T-cell (primary cell): ENCODE measurements around the gene PRDM8. TPM values are rescaled to one million over a fixed set of nuclear protein-coding genes. Genes with fewer than 3 reads are reported as not detected.

Experiments used
- ATAC-seq, 4 experiments: fragments of 200-7000 bp in 3 of 4; fragments of 150-1000 bp in 1 of 4; cut with Tn5 transposase; replicated peaks in 1 of 4; 1 replicate in 3 of 4; 2 replicates in 1 of 4; pipeline ENCODE4 v1.10.0; 2021; ENCODE audit warnings: moderate library complexity in 3 of 4, mild to moderate bottlenecking in 2 of 4, moderate number of reproducible peaks in 1 of 4
- CTCF ChIA-PET, 2 donors: fragments of 300-600 bp; sonication (Branson Sonifier 250); formaldehyde crosslinking; loops; one replicate each; lab custom pipeline; 2022; ENCODE audit warnings: antibody characterized with exemption in 2 of 2; lab: Charles Lee
- POLR2A ChIA-PET, 2 donors: fragments of 300-600 bp; sonication (Branson Sonifier 250); formaldehyde crosslinking; loops; one replicate each; lab custom pipeline; 2022; ENCODE audit warnings: antibody characterized with exemption in 2 of 2; lab: Charles Lee
- DNase-seq, 35 experiments: peaks; one replicate each; pipeline versions ENCODE4 v3.0.0 to v3.0.0-alpha.2; 2013 to 2023
- H3K27ac ChIP-seq: one replicate; pipeline ENCODE4 v1.5.1; 2013; ENCODE audit warnings: low read length
- H3K27me3 ChIP-seq, 2 experiments: replicated peaks in 1 of 2; 1 replicate in 1 of 2; 2 replicates in 1 of 2; pipeline versions ENCODE4 v1.6.1 to v1.7.0; 2013; ENCODE audit warnings: low read length in 1 of 2, mixed read lengths in 1 of 2; ENCODE audit not compliant: control insufficient read depth in 2 of 2, insufficient read depth in 2 of 2; ENCODE audit errors: extremely low read depth in 1 of 2
- H3K36me3 ChIP-seq, 2 donors: 1 replicate in 1 of 2; 2 replicates in 1 of 2; pipeline versions ENCODE4 v1.6.1 to v1.7.0; 2013; ENCODE audit warnings: low read length in 1 of 2; ENCODE audit not compliant: control insufficient read depth in 2 of 2, insufficient read depth in 1 of 2; ENCODE audit errors: extremely low read depth in 1 of 2
- H3K4me1 ChIP-seq, 2 experiments: 1 replicate in 1 of 2; 2 replicates in 1 of 2; pipeline versions ENCODE4 v1.6.1 to v1.7.0; 2013; ENCODE audit warnings: low read length in 2 of 2, mixed read lengths in 1 of 2; ENCODE audit not compliant: insufficient read depth in 2 of 2, control insufficient read depth in 1 of 2; ENCODE audit errors: extremely low read depth in 1 of 2
- H3K4me3 ChIP-seq, 2 donors: 1 replicate in 1 of 2; 2 replicates in 1 of 2; pipeline versions ENCODE4 v1.5.1 to v1.7.0; 2013; ENCODE audit warnings: mild to moderate bottlenecking in 2 of 2, low read length in 1 of 2, moderate library complexity in 1 of 2; ENCODE audit not compliant: control insufficient read depth in 1 of 2; ENCODE audit errors: extremely low read depth in 1 of 2
- H3K9me3 ChIP-seq: 2 replicates; pipeline ENCODE4 v1.7.0; 2013
- H3K27ac Mint-ChIP-seq, 2 donors: one replicate each; pipeline ENCODE4 v1.8.0; 2020 to 2021; ENCODE audit warnings: mild to moderate bottlenecking in 2 of 2, mixed read lengths in 2 of 2
- H3K27me3 Mint-ChIP-seq, 2 donors: one replicate each; pipeline ENCODE4 v1.8.0; 2021 to 2022; ENCODE audit warnings: mixed read lengths in 2 of 2
- H3K36me3 Mint-ChIP-seq: one replicate; pipeline ENCODE4 v1.8.0; 2021; ENCODE audit warnings: mixed read lengths
- H3K4me1 Mint-ChIP-seq, 3 donors: one replicate each; pipeline ENCODE4 v1.8.0; 2020 to 2022; ENCODE audit warnings: mixed read lengths in 3 of 3, mild to moderate bottlenecking in 1 of 3
- H3K4me3 Mint-ChIP-seq, 3 donors: one replicate each; pipeline ENCODE4 v1.8.0; 2020 to 2022; ENCODE audit warnings: mild to moderate bottlenecking in 3 of 3, mixed read lengths in 3 of 3, moderate library complexity in 3 of 3
- H3K9me3 Mint-ChIP-seq, 3 donors: one replicate each; pipeline ENCODE4 v1.8.0; 2020 to 2022; ENCODE audit warnings: mixed read lengths in 3 of 3
- WGBS: methylation state at CpG from one replicate; pipeline ENCODE4 v1.1.5; 2013; ENCODE audit warnings: missing lambda C conversion rate; ENCODE audit not compliant: insufficient coverage; 5-methylcytosine and 5-hydroxymethylcytosine counted together
- total RNA-seq, 35 experiments: library from RNA in 6 of 35; stranded (reverse) in 6 of 35; fragments of 120-200 nt in 1 of 35; gene quantifications; one replicate each; pipeline versions ENCODE4 v1.2.1 to v1.2.4 and lab custom pipeline; 2013 to 2026

PRDM8 gene
- total RNA-seq, 5 donors from 2014 or later (not counting 1 experiment from before 2014, with no cell fraction given) = 10.5 to 18.7 (median 14.1) TPM

DNA sequence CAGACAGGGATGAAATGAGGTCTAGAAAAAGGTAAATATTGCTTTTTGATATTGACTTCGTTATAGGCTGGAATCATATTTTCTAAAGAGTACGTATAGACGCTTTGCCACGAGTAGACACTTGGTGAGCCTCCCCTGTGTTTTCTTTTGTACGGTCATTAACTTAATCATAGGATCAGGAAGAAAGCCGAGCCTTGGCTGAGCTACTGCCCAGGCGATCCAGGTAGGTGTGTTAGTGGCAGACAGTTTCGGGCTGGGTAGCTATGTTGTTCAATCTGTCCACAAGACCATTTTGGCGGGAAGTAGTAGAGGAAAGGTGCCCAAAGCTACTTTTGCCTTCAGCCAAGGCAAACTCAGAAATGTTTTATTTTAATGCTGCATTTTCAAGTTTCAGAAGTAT lies 8.8 kb downstream of the PRDM8 start:
- Histone ChIP-seq H3K27ac (no peak overlapping the region), H3K4me1 (peaks cover 0 to 16% of the 10 kb centered on the region in 2 experiments), H3K4me3 (no peak overlapping the region), H3K36me3 (no peaks in the 10 kb centered on the region), H3K27me3 (peaks cover 0 to 3% of the 10 kb centered on the region in 2 experiments), H3K9me3 (no peaks in the 10 kb centered on the region)
- Mint-ChIP-seq H3K4me3 (no peak overlapping the region), H3K27me3 (peaks cover under 1 to 5% of the 10 kb centered on the region in 2 donors), H3K9me3 (no peaks in the 10 kb centered on the region), H3K4me1 (peaks cover 11 to 14% (median 13%) of the 10 kb centered on the region in 3 donors), H3K36me3 (no peaks in the 10 kb centered on the region), H3K27ac (no peak overlapping the region)
- ChIA-PET POLR2A (no interaction called here), CTCF (interaction anchor here in 1 of 2 donors (0.8 to 1.6 kb wide), 2 partner anchors 10 to 289 kb away, joined by 4 read pairs; no protein-coding TSS in a partner anchor)
- WGBS = 95% methylated on average over 6 of the region's 9 CpGs
- DNase-seq (no peak), ATAC-seq (no peak)

DNA sequence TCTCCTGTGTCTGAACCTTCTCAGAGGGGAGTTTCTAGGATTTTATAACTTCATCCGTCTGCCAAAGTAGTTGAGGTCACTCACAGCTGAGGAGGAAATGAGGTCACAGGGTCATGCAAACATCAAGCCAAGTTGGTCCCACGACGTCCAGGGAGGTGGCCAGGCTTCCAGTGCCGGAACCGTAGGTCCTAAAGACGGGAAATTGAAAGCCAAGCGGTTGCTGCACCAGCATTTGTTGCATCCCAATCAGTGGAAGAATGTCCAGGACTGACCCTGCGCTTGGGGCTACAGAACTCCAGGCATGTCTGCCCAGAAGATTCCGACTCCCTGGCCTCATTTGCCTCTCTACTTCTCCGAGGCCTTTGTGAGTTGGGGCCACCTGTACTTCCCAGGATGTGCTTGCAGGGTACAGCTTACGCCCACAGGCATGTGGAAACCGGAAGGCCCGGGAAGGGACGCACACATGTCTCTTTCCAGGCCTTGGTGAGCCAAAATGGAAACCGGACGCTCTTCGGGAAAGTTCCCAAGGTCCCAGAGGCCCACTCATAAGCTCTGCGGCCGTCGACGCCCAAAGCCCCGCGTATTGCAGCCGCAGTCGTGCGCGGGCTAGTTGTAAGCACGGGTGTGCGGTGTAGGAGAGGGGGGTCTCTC lies 9.3 kb downstream of the PRDM8 start:
- Histone ChIP-seq H3K4me3 (no peak overlapping the region), H3K4me1 (peaks cover 0 to 11% of the 10 kb centered on the region in 2 experiments), H3K9me3 (no peaks in the 10 kb centered on the region), H3K27ac (no peak overlapping the region), H3K36me3 (no peaks in the 10 kb centered on the region), H3K27me3 (peaks cover 0 to 3% of the 10 kb centered on the region in 2 experiments)
- H3K27ac Mint-ChIP-seq = no peak overlapping the region
- DNase-seq = no peak
- no peaks in the 10 kb centered on the region for H3K36me3 Mint-ChIP-seq
- POLR2A ChIA-PET = no interaction called here
- peaks cover 4 to 10% of the 10 kb centered on the region in 2 donors for H3K27me3 Mint-ChIP-seq
- no peak for ATAC-seq
- CTCF ChIA-PET = interaction anchor here in 1 of 2 donors (0.8 kb wide), 1 partner anchor 9 kb away, joined by 4 read pairs; no protein-coding TSS in a partner anchor
- no peaks in the 10 kb centered on the region for H3K9me3 Mint-ChIP-seq
- 91% methylated on average over 21 of the region's 29 CpGs for WGBS
- H3K4me3 Mint-ChIP-seq = no peak overlapping the region
- H3K4me1 Mint-ChIP-seq = peaks cover 6 to 9% (median 7%) of the 10 kb centered on the region in 3 donors

DNA sequence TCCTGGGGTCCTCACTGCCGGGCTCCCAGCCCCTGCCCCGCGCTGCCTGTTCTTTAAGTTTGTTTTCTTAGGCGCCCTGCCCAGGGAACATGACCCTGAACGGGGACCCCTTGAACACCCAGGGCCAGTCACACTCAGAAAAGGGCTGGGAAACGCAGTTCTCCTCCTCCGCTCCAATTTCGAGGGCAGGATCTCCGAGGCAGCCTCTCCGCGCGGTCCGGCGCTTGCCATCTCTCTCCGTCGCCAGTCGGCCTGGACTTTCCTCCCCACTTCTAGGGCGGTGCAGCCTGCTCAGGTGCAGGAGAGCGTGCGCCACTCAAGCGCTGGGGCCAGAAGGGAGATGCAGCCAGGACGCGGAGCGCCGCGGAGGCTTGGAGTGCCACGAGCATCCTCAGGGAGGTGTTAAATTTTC lies 9.9 kb downstream of the PRDM8 start:
- Mint-ChIP-seq H3K27me3 (peaks cover 4 to 10% of the 10 kb centered on the region in 2 donors), H3K4me1 (peaks cover 3 to 8% (median 5%) of the 10 kb centered on the region in 3 donors), H3K36me3 (no peaks in the 10 kb centered on the region), H3K27ac (no peak overlapping the region), H3K9me3 (no peaks in the 10 kb centered on the region), H3K4me3 (no peak overlapping the region)
- no peaks in the 10 kb centered on the region for H3K9me3 ChIP-seq
- no peaks in the 10 kb centered on the region for H3K36me3 ChIP-seq
- CTCF ChIA-PET = no interaction called here
- no peak overlapping the region for H3K4me3 ChIP-seq
- H3K27ac ChIP-seq = no peak overlapping the region
- peaks cover 0 to 6% of the 10 kb centered on the region in 2 experiments for H3K4me1 ChIP-seq
- peaks cover 0 to 3% of the 10 kb centered on the region in 2 experiments for H3K27me3 ChIP-seq
- POLR2A ChIA-PET = no interaction called here
- WGBS = 68% methylated on average over 13 of the region's 27 CpGs
- DNase-seq = no peak
- ATAC-seq = no peak

DNA sequence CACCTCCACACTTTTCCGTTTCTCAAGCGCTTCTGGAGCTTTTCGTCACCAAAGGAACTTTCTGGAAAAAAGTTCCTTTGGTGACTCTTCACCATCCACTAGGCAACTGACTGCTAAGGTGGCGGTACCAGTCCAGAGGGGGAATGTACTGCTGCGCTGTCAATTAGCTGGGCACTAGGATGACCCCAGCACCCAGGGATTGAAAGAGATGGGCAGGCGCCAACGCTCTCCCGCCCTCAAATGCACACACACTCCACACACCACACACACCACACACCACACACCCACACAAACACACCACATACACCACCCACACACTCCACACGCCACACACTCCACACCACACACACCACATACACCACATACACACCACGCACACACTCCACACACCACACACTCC lies 10.4 kb downstream of the PRDM8 start:
- H3K9me3 Mint-ChIP-seq = no peaks in the 10 kb centered on the region
- CTCF ChIA-PET = interaction anchor here in 1 of 2 donors (0.6 kb wide), 1 partner anchor 156 kb away, joined by 4 read pairs; no protein-coding TSS in a partner anchor
- H3K36me3 ChIP-seq = no peaks in the 10 kb centered on the region

DNA sequence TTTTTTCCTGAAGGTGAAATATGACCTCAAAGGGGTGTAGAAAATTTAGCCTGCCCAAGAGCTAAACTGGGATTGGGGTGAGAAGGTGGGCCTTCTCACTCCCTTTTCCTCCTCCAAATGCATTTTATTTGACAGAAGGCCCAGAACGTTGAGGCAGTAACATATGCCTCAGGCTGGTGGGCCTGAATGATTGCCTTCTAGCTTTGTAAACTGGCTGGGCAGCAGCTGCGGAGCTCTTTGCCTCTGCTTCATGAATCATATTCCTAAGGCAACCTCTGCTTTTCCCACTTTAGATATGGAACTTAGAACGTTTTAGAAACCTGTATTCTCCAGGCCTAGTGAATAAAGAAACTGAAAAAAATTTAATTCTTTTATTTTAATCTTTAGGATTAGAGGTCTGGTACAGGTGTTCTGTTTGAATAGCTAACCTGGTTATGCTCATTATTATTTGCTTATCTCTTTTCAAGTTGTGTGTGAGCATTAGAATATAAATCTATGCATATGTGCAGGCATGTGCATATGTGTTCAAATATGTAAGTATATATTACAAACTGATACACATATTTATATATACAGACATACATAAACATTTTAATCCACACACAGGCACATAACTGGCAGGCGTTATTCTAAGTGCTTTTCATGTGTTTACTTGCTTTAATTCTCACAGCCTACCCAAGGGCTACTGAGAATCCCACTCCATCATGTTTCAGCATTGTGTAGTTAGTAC lies 11.5 kb downstream of the PRDM8 start:
- Mint-ChIP-seq H3K27me3 (peaks cover 4 to 10% of the 10 kb centered on the region in 2 donors), H3K36me3 (no peaks in the 10 kb centered on the region), H3K9me3 (no peaks in the 10 kb centered on the region), H3K27ac (no peak overlapping the region), H3K4me1 (peaks cover 0 to under 1% (median 0%) of the 10 kb centered on the region in 3 donors), H3K4me3 (no peak overlapping the region)
- ChIA-PET CTCF (interaction anchor here in 1 of 2 donors (0.5 kb wide), 1 partner anchor 536 kb away, joined by 3 read pairs; no protein-coding TSS in a partner anchor), POLR2A (no interaction called here)
- no CpG with 5 or more reads among the region's 4 CpGs for WGBS
- Histone ChIP-seq H3K27ac (no peak overlapping the region), H3K27me3 (peaks cover 0 to 3% of the 10 kb centered on the region in 2 experiments), H3K4me1 (no peaks in the 10 kb centered on the region), H3K4me3 (no peak overlapping the region), H3K36me3 (no peaks in the 10 kb centered on the region), H3K9me3 (no peaks in the 10 kb centered on the region)
- DNase-seq (no peak), ATAC-seq (no peak)

More for the DNA sequence above, 10.4 kb downstream of the PRDM8 start:
- Histone ChIP-seq H3K27ac (no peak overlapping the region), H3K4me3 (no peak overlapping the region), H3K9me3 (no peaks in the 10 kb centered on the region), H3K4me1 (peaks cover 0 to 6% of the 10 kb centered on the region in 2 experiments), H3K27me3 (peaks cover 0 to 3% of the 10 kb centered on the region in 2 experiments)
- ATAC-seq (no peak), DNase-seq (no peak)
- 74% methylated on average over 5 of the region's 10 CpGs for WGBS
- H3K4me3 Mint-ChIP-seq = no peak overlapping the region
- POLR2A ChIA-PET = no interaction called here
- no peaks in the 10 kb centered on the region for H3K36me3 Mint-ChIP-seq
- H3K27me3 Mint-ChIP-seq = peaks cover 4 to 10% of the 10 kb centered on the region in 2 donors
- H3K27ac Mint-ChIP-seq = no peak overlapping the region
- peaks cover 3 to 8% (median 5%) of the 10 kb centered on the region in 3 donors for H3K4me1 Mint-ChIP-seq

DNA sequence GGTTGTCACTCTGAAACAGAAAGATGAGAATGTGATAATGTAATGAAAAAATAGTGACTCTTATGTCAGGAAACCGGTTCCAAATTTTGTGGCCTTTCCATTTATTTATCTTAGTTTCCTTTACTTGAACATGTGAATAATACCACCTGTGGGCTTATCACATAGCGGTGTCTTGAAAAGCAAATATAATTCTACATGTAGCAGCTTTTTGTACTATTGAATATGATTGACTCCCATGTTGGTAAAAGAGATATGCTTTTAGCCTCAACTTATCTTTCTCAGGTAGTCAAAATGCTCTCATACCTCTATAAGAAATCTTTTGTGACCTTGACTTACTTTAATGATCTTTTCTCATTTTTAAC lies 12.0 kb downstream of the PRDM8 start:
- CTCF ChIA-PET = interaction anchor here (0.5 to 1.3 kb wide), 4 partner anchors 11 to 853 kb away, joined by 3 to 4 read pairs (median 3); no protein-coding TSS in a partner anchor
- POLR2A ChIA-PET = no interaction called here
- H3K27me3 Mint-ChIP-seq = peaks cover 4 to 10% of the 10 kb centered on the region in 2 donors
- Histone ChIP-seq H3K36me3 (no peaks in the 10 kb centered on the region), H3K4me1 (no peaks in the 10 kb centered on the region), H3K27me3 (peaks cover 0 to 3% of the 10 kb centered on the region in 2 experiments), H3K27ac (no peak overlapping the region), H3K9me3 (no peaks in the 10 kb centered on the region), H3K4me3 (no peak overlapping the region)
- H3K4me3 Mint-ChIP-seq = no peak overlapping the region
- no peaks in the 10 kb centered on the region for H3K4me1 Mint-ChIP-seq
- WGBS = no CpG with 5 or more reads among the region's 2 CpGs
- no peak for ATAC-seq
- no peaks in the 10 kb centered on the region for H3K9me3 Mint-ChIP-seq
- H3K27ac Mint-ChIP-seq = no peak overlapping the region
- no peaks in the 10 kb centered on the region for H3K36me3 Mint-ChIP-seq
- DNase-seq = no peak
